GM18867 (cell line): ENCODE data around the gene OR2F1.

ENCODE experiments used
- ATAC-seq: cut with Tn5 transposase; IDR thresholded peaks from one replicate; pipeline ENCODE4 v1.9.1; 2021; ENCODE audit warnings: mild to moderate bottlenecking, moderate library complexity; ENCODE audit not compliant: unreplicated experiment

The OR2F1 gene

GRCh38 chr7:143954544-143954943 lies at the start of gene OR2F1:
TSS of gene OR2F1 (plus strand) at chr7:143954844. CDS start at chr7:143959971, 5,127 bp downstream.
- no peak for ATAC-seq

GRCh38 chr7:143905509-143905908 lies 49.1 kb upstream of the OR2F1 start:
- no peak for ATAC-seq

- ATAC-seq, result no peak
Observed at GRCh38 chr7:143906151-143906550, 48.5 kb upstream of the OR2F1 start.

GRCh38 chr7:143906895-143907294 lies 47.7 kb upstream of the OR2F1 start:
- ATAC-seq, result no peak

GRCh38 chr7:143908120-143908519 lies 46.5 kb upstream of the OR2F1 start:
- ATAC-seq, result no peak

- no peak for ATAC-seq
Observed at GRCh38 chr7:143909863-143910262, 44.8 kb upstream of the OR2F1 start.

GRCh38 chr7:143910473-143911248 lies 44.0 kb upstream of the OR2F1 start:
- ATAC-seq, result no peak

GRCh38 chr7:143913945-143914615 lies 40.6 kb upstream of the OR2F1 start:
- ATAC-seq, result no peak

- ATAC-seq, result no peak
Observed at GRCh38 chr7:143914938-143915652, 39.5 kb upstream of the OR2F1 start.

- ATAC-seq, result no peak
Observed at GRCh38 chr7:143924851-143925250, 29.8 kb upstream of the OR2F1 start.

- ATAC-seq, result no peak
Observed at GRCh38 chr7:143929224-143929920, 25.3 kb upstream of the OR2F1 start.

- ATAC-seq, result no peak
Observed at GRCh38 chr7:143931739-143932138, 22.9 kb upstream of the OR2F1 start.

GRCh38 chr7:143934526-143935325 lies 19.9 kb upstream of the OR2F1 start, which contains the start of gene OR2F2:
TSS of gene OR2F2 (plus strand) at chr7:143935233. CDS start at chr7:143935233, 0 bp downstream.
- ATAC-seq, result no peak

- no peak for ATAC-seq
Observed at GRCh38 chr7:143936087-143937009, 18.3 kb upstream of the OR2F1 start.

GRCh38 chr7:143938379-143939243 lies 16.0 kb upstream of the OR2F1 start:
- no peak for ATAC-seq

- no peak for ATAC-seq
Observed at GRCh38 chr7:143945423-143945822, 9.2 kb upstream of the OR2F1 start.

GRCh38 chr7:143947111-143947510 lies 7.5 kb upstream of the OR2F1 start:
- ATAC-seq, result no peak

- ATAC-seq, result no peak
Observed at GRCh38 chr7:143948733-143949132, 5.9 kb upstream of the OR2F1 start.
